HUES64 (cell line): ENCODE results near the gene DNAJC28. TPM values are rescaled to one million over a fixed set of nuclear protein-coding genes. Genes with fewer than 3 reads are reported as not detected.

ENCODE experiments used
- H3K27ac ChIP-seq: 2 replicates; pipeline ENCODE4 v1.7.0; 2013; ENCODE audit warnings: low read depth, low read length, inconsistent platforms
- H3K27me3 ChIP-seq: 2 replicates; pipeline ENCODE4 v1.6.1; 2013; ENCODE audit warnings: mild to moderate bottlenecking, low read length; ENCODE audit not compliant: insufficient read depth
- H3K36me3 ChIP-seq: 2 replicates; pipeline ENCODE4 v1.6.1; 2013; ENCODE audit warnings: mild to moderate bottlenecking, low read length; ENCODE audit not compliant: insufficient read depth
- H3K4me1 ChIP-seq: 2 replicates; pipeline ENCODE4 v1.6.1; 2013; ENCODE audit warnings: mild to moderate bottlenecking, low read length, moderate library complexity; ENCODE audit not compliant: insufficient read depth
- H3K4me3 ChIP-seq: 2 replicates; pipeline ENCODE4 v1.5.1; 2013; ENCODE audit warnings: mild to moderate bottlenecking, low read length, moderate library complexity
- H3K9ac ChIP-seq: 2 replicates; pipeline ENCODE4 v1.6.1; 2013; ENCODE audit warnings: mild to moderate bottlenecking, low read depth, low read length
- H3K9me3 ChIP-seq: 2 replicates; pipeline ENCODE4 v1.6.1; 2013; ENCODE audit warnings: low read depth, low read length; ENCODE audit not compliant: insufficient read depth
- WGBS: fragments of 150-250, 120-280 bp; methylation state at CpG from one replicate; pipeline ENCODE4 v1.1.7; 2013; ENCODE audit warnings: missing lambda C conversion rate; 5-methylcytosine and 5-hydroxymethylcytosine counted together
- polyA plus RNA-seq, 2 experiments: library from polyadenylated mRNA; stranded (reverse); fragments of 50-300 nt; gene quantifications; one replicate each; pipeline ENCODE4 v1.2.3, GENCODE V29; 2013

Gene DNAJC28
- polyA plus RNA-seq (2013, experiment 1 of 2) = 2.2 TPM
- polyA plus RNA-seq (2013, experiment 2 of 2) = 2.8 TPM

- Histone ChIP-seq H3K9me3 (no peaks in the 10 kb centered on the region), H3K9ac (peak within 1 kb of the TSS; percentile 75), H3K36me3 (peaks cover 9% of the 10 kb centered on the region), H3K27ac (peak within 1 kb of the TSS; percentile 77), H3K4me3 (peak within 1 kb of the TSS; percentile 90), H3K27me3 (no peaks in the 10 kb centered on the region), H3K4me1 (peaks cover 9% of the 10 kb centered on the region)
- WGBS = 1% methylated on average over 52 of the region's 52 CpGs
Measured at GRCh38 chr21:33491373-33492102, at the start of gene DNAJC28. Gene DNAJC28, minus strand, starts transcription at chr21:33491716. Its CDS starts 2,323 bp downstream, at chr21:33489393.

GRCh38 chr21:33541105-33541711 lies 49.7 kb upstream of the DNAJC28 start:
- Histone ChIP-seq H3K9ac (peak overlapping the region; percentile 98), H3K36me3 (peaks cover 47% of the 10 kb centered on the region), H3K4me1 (peaks cover 23% of the 10 kb centered on the region), H3K4me3 (peak overlapping the region; percentile 96), H3K27me3 (no peaks in the 10 kb centered on the region), H3K27ac (peak overlapping the region; percentile 99), H3K9me3 (no peaks in the 10 kb centered on the region)
- 39% methylated on average over 17 of the region's 19 CpGs for WGBS

- Histone ChIP-seq H3K27ac (no peak overlapping the region), H3K36me3 (peaks cover 47% of the 10 kb centered on the region), H3K27me3 (no peaks in the 10 kb centered on the region), H3K9ac (no peak overlapping the region), H3K4me1 (peaks cover 23% of the 10 kb centered on the region), H3K9me3 (no peaks in the 10 kb centered on the region), H3K4me3 (peak overlapping the region; percentile 96)
- WGBS = 62% methylated on average over 2 of the region's 3 CpGs
Measured at GRCh38 chr21:33540711-33541104, 49.2 kb upstream of the DNAJC28 start.

- no peak overlapping the region; the same call in 1 of the 2 replicates for H3K9ac ChIP-seq
- no peaks in the 10 kb centered on the region for H3K9me3 ChIP-seq
- 94% methylated on average over 3 of the region's 4 CpGs for WGBS
- H3K4me1 ChIP-seq = peaks cover 12% of the 10 kb centered on the region
- H3K4me3 ChIP-seq = no peak overlapping the region
- H3K27ac ChIP-seq = no peak overlapping the region
- H3K27me3 ChIP-seq = no peaks in the 10 kb centered on the region
- H3K36me3 ChIP-seq = peaks cover 58% of the 10 kb centered on the region
Measured at GRCh38 chr21:33539616-33540015, 48.1 kb upstream of the DNAJC28 start.

- Histone ChIP-seq H3K36me3 (peaks cover 82% of the 10 kb centered on the region), H3K9ac (no peak overlapping the region), H3K4me3 (no peak overlapping the region), H3K27ac (no peak overlapping the region), H3K4me1 (peaks cover 8% of the 10 kb centered on the region), H3K27me3 (no peaks in the 10 kb centered on the region), H3K9me3 (no peaks in the 10 kb centered on the region)
- 92% methylated on average over 2 of the region's 2 CpGs for WGBS
Measured at GRCh38 chr21:33537212-33537611, 45.7 kb upstream of the DNAJC28 start.

GRCh38 chr21:33531007-33531406 lies 39.5 kb upstream of the DNAJC28 start:
- Histone ChIP-seq H3K4me1 (no peaks in the 10 kb centered on the region), H3K4me3 (no peak overlapping the region), H3K9ac (no peak overlapping the region), H3K27me3 (no peaks in the 10 kb centered on the region), H3K36me3 (peaks cover 99% of the 10 kb centered on the region), H3K27ac (no peak overlapping the region), H3K9me3 (no peaks in the 10 kb centered on the region)
- WGBS = no CpG with 5 or more reads among the region's 3 CpGs

- H3K27ac ChIP-seq = no peak overlapping the region
- no peaks in the 10 kb centered on the region for H3K9me3 ChIP-seq
- H3K9ac ChIP-seq = no peak overlapping the region
- WGBS = 95% methylated on average over 1 of the region's 1 CpG
- no peaks in the 10 kb centered on the region for H3K4me1 ChIP-seq
- H3K36me3 ChIP-seq = peaks cover 95% of the 10 kb centered on the region
- H3K4me3 ChIP-seq = no peak overlapping the region
- H3K27me3 ChIP-seq = no peaks in the 10 kb centered on the region
Measured at GRCh38 chr21:33522953-33523349, 31.4 kb upstream of the DNAJC28 start.

- Histone ChIP-seq H3K4me1 (no peaks in the 10 kb centered on the region), H3K4me3 (no peak overlapping the region), H3K27ac (no peak overlapping the region), H3K9ac (no peak overlapping the region), H3K27me3 (no peaks in the 10 kb centered on the region), H3K36me3 (peaks cover 95% of the 10 kb centered on the region), H3K9me3 (no peaks in the 10 kb centered on the region)
- 93% methylated on average over 3 of the region's 5 CpGs for WGBS
Measured at GRCh38 chr21:33522297-33522952, 30.9 kb upstream of the DNAJC28 start.

GRCh38 chr21:33518899-33519298 lies 27.4 kb upstream of the DNAJC28 start:
- no peak overlapping the region for H3K4me3 ChIP-seq
- H3K27me3 ChIP-seq = no peaks in the 10 kb centered on the region
- H3K9me3 ChIP-seq = no peaks in the 10 kb centered on the region
- H3K4me1 ChIP-seq = no peaks in the 10 kb centered on the region
- H3K27ac ChIP-seq = no peak overlapping the region
- H3K9ac ChIP-seq = no peak overlapping the region
- WGBS = 97% methylated on average over 4 of the region's 4 CpGs
- H3K36me3 ChIP-seq = peaks cover 95% of the 10 kb centered on the region

- H3K4me1 ChIP-seq = no peaks in the 10 kb centered on the region
- H3K9me3 ChIP-seq = no peaks in the 10 kb centered on the region
- no peak overlapping the region for H3K9ac ChIP-seq
- H3K4me3 ChIP-seq = no peak overlapping the region
- H3K27me3 ChIP-seq = no peaks in the 10 kb centered on the region
- H3K36me3 ChIP-seq = peaks cover 97% of the 10 kb centered on the region
- 94% methylated on average over 2 of the region's 2 CpGs for WGBS
- no peak overlapping the region for H3K27ac ChIP-seq
Measured at GRCh38 chr21:33514229-33514628, 22.7 kb upstream of the DNAJC28 start.

- Histone ChIP-seq H3K27me3 (no peaks in the 10 kb centered on the region), H3K9ac (no peak overlapping the region), H3K27ac (no peak overlapping the region), H3K9me3 (no peaks in the 10 kb centered on the region), H3K4me1 (no peaks in the 10 kb centered on the region), H3K4me3 (no peak overlapping the region), H3K36me3 (peaks cover 96% of the 10 kb centered on the region)
- 95% methylated on average over 3 of the region's 3 CpGs for WGBS
Measured at GRCh38 chr21:33512481-33512880, 21.0 kb upstream of the DNAJC28 start.
